Measurements from ENCODE around the gene SEPTIN10. TPM values are rescaled to one million over a fixed set of nuclear protein-coding genes. Genes with fewer than 3 reads are reported as not detected.
A peak's percentile ranks its signal among the peaks of the same experiment; 100 is the strongest.

SEPTIN10 gene
- total and polyA plus RNA-seq, 9 of the 15 experiments (the other 6 are each of a cell fraction or from before 2014, with no cell fraction given), result 0.40 TPM; not detected in 8

DNA sequence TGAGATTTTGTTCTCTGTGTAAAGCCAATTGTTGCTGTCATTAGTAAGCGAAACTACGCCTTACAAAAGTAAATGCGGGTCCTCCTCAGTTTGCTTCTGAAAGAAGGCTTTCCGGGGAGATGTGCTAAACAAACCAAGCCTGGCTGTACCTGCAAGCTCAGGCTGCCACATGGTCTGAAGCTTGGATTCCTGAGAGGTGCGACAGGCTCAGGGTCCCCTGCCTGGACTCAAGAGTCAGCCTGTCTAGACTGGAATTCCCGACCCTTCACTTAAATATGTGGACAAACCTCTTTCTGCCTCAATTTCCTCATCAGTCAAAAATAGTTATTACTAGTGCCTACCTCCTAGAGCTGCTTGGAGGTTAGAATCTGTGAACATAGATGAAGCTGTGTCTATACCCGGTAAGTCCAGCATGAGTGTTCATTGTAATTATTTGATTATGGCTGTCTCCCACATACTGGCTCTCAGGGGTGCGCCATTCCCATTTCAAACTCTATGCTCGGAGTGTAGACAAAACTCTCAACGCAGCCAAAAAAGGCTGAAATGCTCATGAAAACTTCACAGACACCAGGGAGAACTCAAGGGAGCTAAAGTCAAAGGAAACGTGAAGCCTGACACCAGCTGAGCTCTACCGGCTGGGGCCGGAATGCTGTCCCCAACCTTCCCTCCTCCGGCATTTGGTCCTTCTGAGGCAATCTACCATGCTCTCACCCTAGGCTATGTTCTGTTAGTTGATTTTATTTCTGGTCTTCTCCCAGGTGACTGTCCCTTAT, 31.8 kb upstream of the SEPTIN10 start (continued):
- no peak for TF ChIP-seq IRF2 (CRISPR knock-in tag; IDR thresholded peaks at IDR 0.05)
- TF ChIP-seq, protein P1, sequence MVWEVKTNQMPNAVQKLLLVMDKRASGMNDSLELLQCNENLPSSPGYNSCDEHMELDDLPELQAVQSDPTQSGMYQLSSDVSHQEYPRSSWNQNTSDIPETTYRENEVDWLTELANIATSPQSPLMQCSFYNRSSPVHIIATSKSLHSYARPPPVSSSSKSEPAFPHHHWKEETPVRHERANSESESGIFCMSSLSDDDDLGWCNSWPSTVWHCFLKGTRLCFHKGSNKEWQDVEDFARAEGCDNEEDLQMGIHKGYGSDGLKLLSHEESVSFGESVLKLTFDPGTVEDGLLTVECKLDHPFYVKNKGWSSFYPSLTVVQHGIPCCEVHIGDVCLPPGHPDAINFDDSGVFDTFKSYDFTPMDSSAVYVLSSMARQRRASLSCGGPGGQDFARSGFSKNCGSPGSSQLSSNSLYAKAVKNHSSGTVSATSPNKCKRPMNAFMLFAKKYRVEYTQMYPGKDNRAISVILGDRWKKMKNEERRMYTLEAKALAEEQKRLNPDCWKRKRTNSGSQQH (CRISPR knock-in tag; IDR thresholded peaks at IDR 0.05), result no peak
- TF ChIP-seq TAF7 (tag; IDR thresholded peaks at IDR 0.05), result no peak
- no peak for TF ChIP-seq ZNF121 (CRISPR knock-in tag; conservative IDR thresholded peaks at IDR 0.05)

DNA sequence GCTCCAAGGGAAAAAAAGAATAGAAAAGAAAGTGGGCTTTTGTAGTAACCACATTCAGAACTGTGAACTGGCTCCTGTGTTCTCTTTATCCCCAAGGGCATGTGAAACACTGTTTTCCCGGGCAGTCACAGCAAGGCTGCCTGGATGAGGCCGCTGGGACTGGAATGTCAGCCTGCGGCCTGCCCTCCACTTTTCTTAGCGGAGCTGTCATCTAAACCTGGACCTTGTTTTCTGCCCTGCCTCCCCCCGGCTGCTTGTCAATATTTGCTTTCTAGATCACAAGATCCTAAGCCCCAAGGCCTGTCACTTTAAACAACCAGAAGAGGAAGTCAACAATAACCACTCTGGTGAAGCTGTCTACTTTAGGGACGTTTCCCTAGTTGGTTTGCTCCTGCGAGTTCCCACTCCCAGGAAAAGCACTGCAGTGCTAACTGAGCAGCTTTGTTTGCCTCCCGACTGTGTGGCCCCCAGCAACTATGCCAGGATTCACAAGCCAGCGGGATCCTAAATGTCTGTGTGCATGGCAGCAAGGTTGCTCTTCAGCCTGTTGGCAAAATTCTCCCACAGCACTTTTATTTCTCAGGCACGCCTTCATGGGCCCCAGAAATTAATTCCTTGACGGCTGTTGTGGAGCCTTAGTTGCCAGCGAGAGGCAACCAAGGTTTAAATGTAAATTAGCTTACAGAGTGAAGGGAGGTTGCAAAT, 31.0 kb upstream of the SEPTIN10 start:
- no peak overlapping the region for H3K9ac ChIP-seq (ENCODE audit: insufficient read depth in 1 of 2, low read depth in 2 of 2, low read length in 2 of 2)

More for the DNA sequence above, 31.0 kb upstream of the SEPTIN10 start:
- H2AFZ ChIP-seq (ENCODE audit: low read depth, low read length), result no peak overlapping the region
- WGBS (ENCODE audit: insufficient coverage, low coverage, missing lambda C conversion rate), result 0% methylated on average over 12 of the region's 12 CpGs
- no peak for ATAC-seq
- in situ Hi-C loops (cut with MboI) (no loop called here), intact Hi-C loops (cut with micrococcal nuclease) (no loop called here)
- no peaks in the 10 kb centered on the region for H4K20me1 ChIP-seq (replicated peaks; ENCODE audit: control insufficient read depth, insufficient read depth, low read length)
- H3K4me2 ChIP-seq (ENCODE audit: insufficient read depth, low read length), result no peak overlapping the region
- DNase-seq (ENCODE audit: extremely low read depth in 1 of 4, low spot score in 3 of 4), result no peak
- TF ChIP-seq KHSRP (IDR thresholded peaks at IDR 0.05), result no peak
- no peak for TF ChIP-seq ZNF695 (CRISPR knock-in tag; IDR thresholded peaks at IDR 0.05)
- TF ChIP-seq ETV5 (CRISPR knock-in tag; IDR thresholded peaks at IDR 0.05; ENCODE audit: low read depth), result no peak
- TF ChIP-seq EHMT2 (IDR thresholded peaks at IDR 0.05), result no peak
- TF ChIP-seq SRSF3 (IDR thresholded peaks at IDR 0.05; ENCODE audit: insufficient read depth, low read length), result no peak
- TF ChIP-seq, protein P2, sequence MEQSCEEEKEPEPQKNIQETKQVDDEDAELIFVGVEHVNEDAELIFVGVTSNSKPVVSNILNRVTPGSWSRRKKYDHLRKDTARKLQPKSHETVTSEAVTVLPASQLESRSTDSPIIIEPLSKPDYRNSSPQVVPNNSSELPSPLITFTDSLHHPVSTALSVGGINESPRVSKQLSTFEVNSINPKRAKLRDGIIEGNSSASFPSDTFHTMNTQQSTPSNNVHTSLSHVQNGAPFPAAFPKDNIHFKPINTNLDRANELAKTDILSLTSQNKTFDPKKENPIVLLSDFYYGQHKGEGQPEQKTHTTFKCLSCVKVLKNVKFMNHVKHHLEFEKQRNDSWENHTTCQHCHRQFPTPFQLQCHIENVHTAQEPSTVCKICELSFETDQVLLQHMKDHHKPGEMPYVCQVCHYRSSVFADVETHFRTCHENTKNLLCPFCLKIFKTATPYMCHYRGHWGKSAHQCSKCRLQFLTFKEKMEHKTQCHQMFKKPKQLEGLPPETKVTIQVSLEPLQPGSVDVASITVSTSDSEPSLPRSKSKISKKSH (CRISPR knock-in tag; IDR thresholded peaks at IDR 0.05), result no peak
- peak in 1 of 2 experiments; percentile 85; a peak in 2 of 4 replicates for TF ChIP-seq FOXA3 (CRISPR knock-in tag; conservative IDR thresholded peaks at IDR 0.05 in 1 of 2, IDR thresholded peaks at IDR 0.05 in 1 of 2)
- TF ChIP-seq, protein P3, sequence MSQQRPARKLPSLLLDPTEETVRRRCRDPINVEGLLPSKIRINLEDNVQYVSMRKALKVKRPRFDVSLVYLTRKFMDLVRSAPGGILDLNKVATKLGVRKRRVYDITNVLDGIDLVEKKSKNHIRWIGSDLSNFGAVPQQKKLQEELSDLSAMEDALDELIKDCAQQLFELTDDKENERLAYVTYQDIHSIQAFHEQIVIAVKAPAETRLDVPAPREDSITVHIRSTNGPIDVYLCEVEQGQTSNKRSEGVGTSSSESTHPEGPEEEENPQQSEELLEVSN (IDR thresholded peaks at IDR 0.05; ENCODE audit: borderline replicate concordance in 1 of 2, extremely low read depth in 1 of 2, insufficient read depth in 1 of 2, insufficient read length in 1 of 2, low read depth in 1 of 2, low read length in 1 of 2, poor library complexity in 1 of 2, severe bottlenecking in 1 of 2), result no peak
- no peak for FAIRE-seq
- H3K27me3 ChIP-seq (ENCODE audit: control insufficient read depth in 2 of 2, insufficient read depth in 2 of 2, low read length in 2 of 2), result peaks cover 19 to 40% of the 10 kb centered on the region in 2 experiments; a peak in 4 of 5 replicates
- ChIA-PET CTCF (ENCODE audit: low intra/inter-chr PET ratio) (no interaction called here), POLR2A (no interaction called here)
- no peaks in the 10 kb centered on the region for H3K9me1 ChIP-seq (ENCODE audit: control insufficient read depth, insufficient read depth, low read length)
- H3K27ac ChIP-seq (ENCODE audit: extremely low read depth, low read depth, low read length), result no peak overlapping the region
- H3K36me3 ChIP-seq (ENCODE audit: control insufficient read depth, insufficient read depth, low read length), result no peaks in the 10 kb centered on the region
- no TSS peak for BruUV-seq (replicated peaks)
- no peak overlapping the region for H3K4me3 ChIP-seq
- H3K79me2 ChIP-seq (ENCODE audit: control insufficient read depth, insufficient read depth, low read length), result no peaks in the 10 kb centered on the region
- no peaks in the 10 kb centered on the region for H3K9me3 ChIP-seq (replicated peaks; ENCODE audit: control insufficient read depth, insufficient read depth, low read depth, low read length)
- no peaks in the 10 kb centered on the region for H3K4me1 ChIP-seq (replicated peaks in 1 of 2; ENCODE audit: control insufficient read depth in 2 of 2, insufficient read depth in 2 of 2, low read length in 2 of 2)

Data from K562 (cell line).